ENCODE results near the gene SDHB.

DNA sequence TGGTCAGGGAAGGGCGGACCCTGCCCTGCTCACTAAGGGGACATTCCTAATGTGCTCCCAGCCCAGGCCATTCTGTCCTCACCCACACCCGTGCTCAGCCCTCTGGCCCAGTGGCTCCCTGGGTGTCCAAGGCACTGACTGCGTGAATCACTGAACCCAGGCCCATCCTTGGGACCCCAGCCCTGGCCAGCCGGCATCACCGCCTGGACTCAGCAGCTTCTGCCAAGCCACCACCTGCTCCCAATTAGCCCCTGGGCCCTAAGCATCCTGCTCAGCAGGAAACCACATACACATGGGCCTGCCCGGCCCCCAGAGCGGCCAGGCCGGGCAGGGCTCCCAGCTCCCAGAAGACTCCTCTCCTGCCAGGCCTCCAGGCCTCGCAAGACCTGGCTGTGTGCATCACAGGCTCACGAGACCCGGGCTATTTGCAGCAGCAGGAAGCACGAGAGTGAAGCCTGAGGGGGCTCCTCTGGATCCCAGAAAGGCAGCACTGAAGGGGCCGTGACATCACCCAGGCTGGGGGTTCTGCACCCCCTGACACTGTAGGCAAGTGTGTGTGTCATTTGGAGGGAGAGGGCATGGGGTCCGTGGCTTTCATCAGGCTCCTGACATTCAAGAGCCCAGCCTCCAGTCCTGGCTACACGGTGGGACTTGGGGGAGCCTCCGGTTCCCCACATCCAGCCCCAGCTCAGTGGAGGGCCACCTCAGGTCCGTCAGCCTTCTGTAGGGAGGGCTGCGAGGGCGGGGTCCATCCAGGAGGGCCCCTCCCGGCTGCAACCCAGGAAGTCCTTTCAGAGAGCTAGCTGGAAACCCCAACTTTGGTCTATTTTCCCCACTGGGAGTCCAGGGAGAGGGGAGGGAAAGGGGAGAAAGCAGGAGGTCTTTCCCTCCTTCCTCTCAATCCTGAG, 75.0 kb downstream of the SDHB start:
- TF ChIP-seq CTCF (IDR thresholded peaks at IDR 0.05; ENCODE audit: low read depth, low read length) = no peak
- no peak for TF ChIP-seq EZH2phosphoT487 (IDR thresholded peaks at IDR 0.05; ENCODE audit: low read depth)

All from OCI-LY3 (cell line).